HG03159 (cell line): ENCODE results near the gene TIPRL.
A peak's percentile ranks its signal among the peaks of the same experiment; 100 is the strongest.
"Not testable (repeated sequence)": the region's sequence is repeated elsewhere in the genome, so short reads cannot be mapped to it uniquely, and the experiment has no call there.

Source experiments
- ATAC-seq: cut with Tn5 transposase; IDR thresholded peaks from one replicate; pipeline ENCODE4 v1.9.1; 2021; ENCODE audit warnings: mild to moderate bottlenecking, moderate library complexity; ENCODE audit not compliant: unreplicated experiment

The TIPRL gene

DNA sequence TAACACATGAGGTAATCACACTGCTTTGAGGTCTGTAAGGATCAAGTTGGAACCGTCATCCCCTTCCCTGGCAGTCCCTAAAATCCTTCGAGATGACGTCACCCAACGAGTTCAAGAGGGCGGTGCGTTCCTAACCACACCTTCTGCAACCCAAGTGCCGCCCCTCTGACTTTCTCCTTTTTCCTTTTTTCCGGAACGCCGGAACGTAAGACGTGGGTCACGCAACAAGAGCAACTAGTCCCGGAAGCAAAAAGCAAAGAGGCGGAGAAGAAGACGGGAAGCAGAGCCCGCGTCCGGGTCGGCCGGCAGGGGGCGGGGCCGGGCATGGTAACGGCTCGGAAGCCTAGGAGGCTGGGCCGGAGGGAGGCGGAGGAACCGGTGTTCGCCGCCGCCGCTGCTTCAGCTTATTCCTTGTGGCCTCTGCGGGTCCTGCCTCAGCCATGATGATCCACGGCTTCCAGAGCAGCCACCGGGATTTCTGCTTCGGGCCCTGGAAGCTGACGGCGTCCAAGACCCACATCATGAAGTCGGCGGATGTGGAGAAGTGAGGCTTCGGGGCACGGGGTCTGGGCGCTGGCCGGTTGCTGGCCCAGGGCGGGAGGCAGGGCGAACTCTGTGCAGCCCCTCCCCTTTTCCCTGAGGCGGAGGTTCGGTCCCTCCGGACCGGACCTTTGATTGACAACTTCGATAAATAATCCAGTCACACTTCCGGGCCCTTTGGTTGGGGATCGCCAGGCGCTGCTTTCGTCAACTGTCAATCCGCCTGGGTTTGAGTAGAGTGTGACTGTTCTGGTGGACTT is at the start of gene TIPRL:
TSS of gene TIPRL (plus strand) at position 325 of the 800 bp plus-strand sequence. CDS start at position 441, 116 bp downstream.
- ATAC-seq = peak; percentile 89

DNA sequence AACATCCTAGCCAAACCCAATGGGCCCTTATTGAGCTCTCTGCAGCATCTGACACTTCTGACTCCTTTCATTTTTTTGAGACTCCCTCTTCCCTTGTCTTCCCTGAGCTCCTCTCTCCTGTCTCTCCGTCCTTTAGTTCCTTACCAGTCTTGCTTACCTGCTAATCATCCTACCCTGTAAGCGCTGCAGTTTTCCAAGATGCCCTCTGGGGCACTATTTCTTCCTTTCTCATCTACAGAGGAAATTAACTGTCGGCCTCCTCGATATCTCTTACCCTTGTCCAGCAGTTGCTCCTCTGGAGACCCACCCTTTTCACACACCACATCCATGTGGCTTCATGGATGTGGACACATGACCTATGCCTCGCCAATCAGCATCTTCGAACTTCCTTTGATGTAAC is 48.8 kb upstream of the TIPRL start:
- no peak for ATAC-seq

DNA sequence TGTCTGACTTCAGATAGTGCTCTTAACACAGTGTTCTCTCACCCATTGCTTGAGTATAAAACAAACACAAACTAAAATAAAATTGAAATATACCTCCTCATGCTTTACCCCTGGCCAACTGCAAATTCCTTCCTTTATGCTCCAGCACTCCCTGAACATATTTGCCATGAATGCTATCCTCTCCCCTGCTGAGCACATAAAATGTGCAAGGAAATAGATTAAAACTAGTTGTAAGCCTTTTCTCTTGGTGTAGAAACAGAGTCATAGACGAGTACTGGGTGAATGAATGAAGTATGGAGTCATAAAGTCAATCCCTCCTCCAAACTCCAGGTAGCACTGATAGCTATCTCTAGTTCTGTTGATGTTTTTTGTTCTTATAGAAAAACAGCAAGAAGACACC is 44.6 kb upstream of the TIPRL start:
- no peak for ATAC-seq

DNA sequence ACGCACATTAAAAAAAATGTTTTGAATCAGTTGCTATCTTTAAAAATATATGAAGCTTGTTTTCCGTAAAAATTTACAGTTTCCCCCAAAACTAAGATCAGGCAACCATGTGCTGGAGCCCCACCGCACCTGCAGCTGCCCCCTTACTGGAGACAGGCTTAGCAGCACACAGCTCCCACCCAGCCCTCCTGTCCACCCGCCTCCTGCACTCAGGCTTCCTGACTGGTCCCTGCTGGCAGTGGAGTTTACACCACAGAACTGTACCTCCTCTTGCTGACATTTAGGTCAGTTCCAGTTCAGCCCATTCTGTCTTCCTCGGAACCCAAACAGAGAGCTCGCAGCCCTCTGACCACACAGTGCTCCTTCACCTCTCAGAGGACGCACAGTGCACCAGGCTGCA is 44.1 kb upstream of the TIPRL start:
- no peak for ATAC-seq

DNA sequence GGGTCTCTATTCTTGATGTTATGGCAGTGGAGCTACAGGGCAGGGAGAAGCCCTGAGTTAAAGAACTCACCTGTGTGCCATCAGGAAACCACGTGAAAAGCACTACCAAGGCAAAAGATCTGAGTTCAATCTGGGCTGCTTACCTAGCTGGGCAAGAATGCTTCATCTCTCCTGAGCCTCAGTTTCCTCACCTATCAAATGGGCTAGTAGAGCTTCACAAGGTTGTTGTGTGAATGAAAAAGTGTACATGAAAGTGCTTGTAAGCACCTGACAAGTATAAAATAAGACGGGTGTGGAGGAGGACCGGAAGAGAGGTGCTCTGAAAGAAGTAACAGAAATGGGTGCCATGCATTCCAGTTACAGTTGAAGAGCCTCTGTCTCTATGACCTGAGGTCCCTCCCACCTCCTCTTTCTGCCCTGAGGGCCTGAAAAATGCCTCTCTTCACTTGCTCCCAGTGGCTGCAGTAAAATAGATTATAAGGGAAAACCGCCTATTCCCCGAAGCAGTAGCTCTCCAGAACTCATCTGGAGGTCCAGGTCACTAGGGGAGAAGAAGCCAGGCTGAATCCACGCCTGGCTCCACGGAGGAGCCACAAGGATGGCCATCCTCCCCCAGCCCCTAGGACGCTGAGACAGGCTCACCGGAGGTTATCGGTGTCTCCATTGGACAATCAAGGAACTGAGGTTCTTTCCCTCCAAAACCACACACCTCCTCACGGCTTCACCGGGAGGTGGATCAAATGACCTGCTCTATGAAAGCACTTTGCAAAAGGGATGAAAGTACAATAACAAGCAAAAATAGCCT is 43.4 kb upstream of the TIPRL start:
- no peak for ATAC-seq

DNA sequence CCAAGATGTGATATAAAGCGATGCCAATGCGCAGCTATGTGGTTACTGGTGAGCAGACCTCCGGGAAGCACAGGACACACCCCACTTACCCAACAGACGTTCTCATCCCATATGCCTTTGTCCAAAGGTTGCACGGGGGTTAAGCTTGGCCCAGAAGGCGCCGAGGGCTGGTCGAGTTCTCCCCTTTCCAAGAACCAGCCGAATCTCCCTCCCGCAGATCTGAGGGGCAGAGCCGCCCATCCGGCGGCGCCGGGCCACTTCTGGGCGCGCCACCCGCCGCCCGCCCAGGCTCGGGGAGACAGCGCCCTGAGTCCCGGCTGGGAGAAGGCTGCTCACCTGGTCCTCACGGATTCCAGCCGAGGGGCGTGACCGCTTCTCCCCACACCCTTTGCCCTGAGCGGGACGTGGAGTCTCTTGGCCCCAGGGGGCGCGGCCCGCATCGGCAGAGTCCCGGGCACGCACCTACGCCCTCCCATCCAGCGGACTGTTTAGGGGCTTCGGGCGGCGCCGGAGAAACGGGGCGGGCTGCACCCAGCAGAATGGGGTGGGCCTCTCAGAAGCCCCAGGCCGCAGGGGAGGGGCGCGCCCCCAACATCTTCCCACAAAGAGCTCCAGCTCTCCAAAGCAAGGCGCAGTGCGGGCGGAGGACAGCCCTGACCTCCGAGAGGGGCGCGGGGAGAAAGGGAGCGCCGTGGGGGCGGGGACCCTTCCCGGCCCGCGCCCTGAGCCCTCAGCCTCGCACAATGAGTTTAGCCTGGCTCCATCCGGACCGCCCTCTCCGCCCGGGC is 42.6 kb upstream of the TIPRL start:
- no peak for ATAC-seq

DNA sequence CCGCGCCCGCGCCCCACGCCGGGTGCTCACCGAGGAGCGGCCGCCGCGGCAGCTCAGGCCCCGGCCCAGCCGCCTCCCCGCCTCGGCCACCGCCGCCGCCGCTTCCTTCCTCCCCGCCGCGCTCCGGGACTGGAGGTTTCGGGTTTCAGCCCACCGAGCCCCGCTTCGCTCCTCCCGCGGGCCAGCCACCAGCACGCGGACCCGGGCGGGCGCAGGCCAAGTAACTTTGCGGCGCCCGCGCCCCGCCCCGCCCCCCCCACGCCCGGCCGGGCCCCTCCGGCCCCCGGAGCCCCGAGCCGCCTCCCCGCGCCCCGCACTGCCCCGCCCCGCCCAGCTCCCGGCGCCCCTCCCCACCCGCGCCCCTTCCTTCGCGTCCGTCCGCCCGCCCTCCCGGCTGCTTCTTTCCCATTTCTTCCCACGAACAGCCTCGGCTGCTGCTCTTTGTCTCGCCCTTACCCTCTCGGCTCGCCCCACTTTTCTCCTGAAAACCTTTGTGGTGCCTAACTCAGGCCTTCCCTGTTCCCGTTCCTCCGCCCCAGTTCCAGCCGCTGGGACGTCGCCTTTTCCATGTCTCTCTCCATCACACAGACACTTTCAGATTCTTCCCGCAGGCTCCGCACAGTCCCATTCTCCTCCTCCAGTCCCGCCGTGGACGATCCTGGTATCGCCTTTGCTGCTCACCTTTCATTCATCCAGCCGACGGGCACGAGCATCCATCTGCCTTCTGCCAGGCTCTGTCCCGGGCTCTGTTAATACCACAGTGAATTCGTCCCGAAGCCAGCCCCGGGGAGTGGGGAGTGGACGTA is 41.9 kb upstream of the TIPRL start, which contains the start of gene GPR161:
TSS of gene GPR161 (minus strand) at position 222 of the 806 bp plus-strand sequence. CDS start 32,080 bp downstream, outside the sequence.
- ATAC-seq = peak; percentile 51

DNA sequence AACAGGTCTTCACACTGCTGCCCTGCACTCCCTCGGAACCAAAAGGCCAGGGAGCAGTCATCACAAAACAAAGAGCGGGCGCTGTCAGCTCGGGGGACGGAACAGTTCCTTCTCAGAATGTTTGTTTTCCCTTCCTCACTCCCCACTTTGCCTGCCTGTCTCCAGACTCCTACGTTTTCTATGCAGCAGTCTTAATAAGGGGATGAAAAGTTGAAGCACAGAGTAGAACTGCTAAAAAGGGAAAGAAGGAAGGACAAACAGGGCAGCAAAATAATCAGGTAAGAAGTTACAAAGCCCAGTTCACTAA is 41.3 kb upstream of the TIPRL start:
- ATAC-seq = no peak

DNA sequence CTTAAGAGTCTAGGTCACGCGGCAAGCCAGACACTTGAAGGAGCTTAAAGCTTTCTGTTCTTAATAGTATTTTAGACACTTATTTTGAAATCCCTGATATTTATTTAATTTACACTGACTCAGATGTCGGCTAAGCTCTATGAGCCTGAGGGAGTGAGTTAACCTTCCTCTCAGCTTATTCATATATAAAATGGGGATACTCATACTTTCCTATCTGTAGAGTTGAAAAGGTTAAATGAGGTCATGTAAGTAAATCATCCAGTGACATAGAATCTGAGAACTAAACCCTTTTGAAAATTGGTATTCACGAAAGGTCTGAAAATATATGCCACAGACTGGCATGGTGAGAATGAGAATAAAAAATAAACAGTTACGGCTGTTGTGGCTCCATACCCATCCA is 40.6 kb upstream of the TIPRL start:
- ATAC-seq = no peak

DNA sequence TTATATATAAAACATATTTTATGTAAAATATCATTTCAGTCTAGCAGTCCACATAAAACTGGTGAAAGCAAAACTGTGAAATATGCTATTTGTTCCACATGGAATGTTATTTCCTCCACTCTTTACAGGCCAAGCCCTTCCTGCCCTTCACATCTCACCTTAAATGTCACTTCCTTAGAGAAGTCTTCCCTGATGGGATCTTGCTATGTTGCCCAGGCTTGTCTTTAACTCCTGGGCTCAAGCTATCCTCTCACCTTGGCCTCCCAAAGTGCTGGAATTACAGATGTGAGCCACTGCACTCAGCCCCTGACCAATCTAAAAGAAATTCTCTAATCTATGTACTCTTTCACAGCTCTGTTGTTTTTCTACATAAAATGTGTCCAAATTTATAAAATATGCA is 39.7 kb upstream of the TIPRL start:
- no peak for ATAC-seq

DNA sequence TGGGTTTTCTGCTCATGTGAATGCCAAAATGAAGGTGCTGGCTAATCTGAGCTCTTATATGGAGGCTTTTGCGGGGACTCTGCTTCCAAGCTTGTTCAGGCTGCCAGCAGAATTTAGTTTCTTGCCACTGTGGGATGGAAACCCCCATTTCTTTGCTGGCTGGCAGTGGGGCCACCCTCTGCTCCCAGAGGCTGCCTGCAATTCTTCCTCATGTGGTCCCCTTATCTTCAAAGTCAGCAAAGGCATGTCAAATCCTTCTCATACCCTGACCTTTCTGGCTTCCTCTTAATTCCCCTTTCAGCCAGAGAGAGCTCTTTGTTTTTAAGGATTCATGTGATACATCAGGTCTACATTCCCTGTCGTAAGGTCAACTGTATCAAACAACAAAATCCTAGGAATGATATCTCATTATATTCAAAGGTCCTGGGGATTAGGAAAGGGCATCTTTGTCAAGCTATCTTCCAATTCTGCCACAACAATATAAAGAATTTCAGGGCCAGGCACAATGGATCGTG is 36.8 kb upstream of the TIPRL start:
- ATAC-seq = no peak

DNA sequence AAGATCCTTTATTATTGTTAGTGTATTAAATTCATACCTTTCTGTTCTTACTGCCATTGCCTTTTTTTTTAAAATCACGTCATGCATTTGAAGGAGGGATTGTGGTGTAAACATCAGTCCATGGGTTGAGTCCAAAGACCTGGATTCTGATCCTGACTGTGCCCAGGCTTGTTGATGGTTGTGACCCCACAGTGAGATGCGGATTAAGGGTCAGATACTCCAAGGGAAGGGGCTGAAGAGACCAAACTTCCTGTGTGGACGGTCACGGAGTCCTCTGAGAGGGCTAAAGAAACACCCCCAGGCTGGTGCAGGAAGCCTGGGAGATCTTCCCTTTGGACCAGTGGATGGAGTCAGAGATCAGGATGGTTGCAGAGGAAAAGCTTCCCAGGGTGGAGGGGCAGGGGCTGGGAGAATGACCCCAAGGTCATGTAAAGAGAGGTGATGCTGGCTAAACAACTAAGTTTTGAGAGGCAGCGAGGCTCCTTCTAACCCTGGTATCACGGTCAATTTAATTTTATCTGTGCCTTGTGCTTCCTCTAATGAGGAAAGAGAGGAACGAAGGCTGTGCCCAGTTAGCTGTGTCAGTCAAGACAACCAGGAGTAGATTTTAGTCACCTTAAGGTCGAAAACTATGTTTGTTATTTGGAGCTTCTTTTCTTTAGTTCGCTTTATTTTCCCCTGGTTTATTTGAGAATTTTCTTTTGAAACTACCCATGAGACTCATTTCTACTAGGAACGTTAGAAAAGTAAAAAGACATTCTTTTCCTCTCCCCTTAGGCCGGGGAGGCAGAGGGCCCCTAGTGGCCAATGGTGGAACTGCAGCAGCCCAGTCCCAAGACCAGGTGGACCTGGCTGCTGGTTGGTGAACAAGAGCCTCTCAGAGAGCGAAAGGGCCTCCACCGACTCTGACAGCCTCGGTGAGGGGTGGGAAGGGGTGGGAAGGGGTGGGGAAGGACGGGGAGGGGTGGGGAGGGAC is 33.3 kb upstream of the TIPRL start:
- ATAC-seq = peak; percentile 94

DNA sequence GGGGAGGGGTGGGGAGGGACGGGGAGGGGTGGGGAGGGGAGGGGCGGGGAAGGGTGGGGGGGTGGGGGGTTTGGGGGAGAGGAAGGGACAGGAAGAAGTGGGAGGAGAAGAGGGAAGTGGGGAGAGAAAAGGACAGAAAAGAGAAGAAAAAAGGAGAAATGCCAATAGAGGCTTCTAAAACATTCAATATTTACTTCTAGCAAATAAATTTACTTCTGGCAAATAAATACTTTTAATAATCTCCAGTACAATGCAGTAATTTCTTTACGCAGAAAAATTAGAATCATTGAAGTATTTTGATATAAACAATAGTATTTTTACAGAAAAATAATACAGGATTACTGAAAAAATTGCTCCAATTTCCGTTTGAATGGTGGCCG is 32.6 kb upstream of the TIPRL start:
- ATAC-seq = no peak

DNA sequence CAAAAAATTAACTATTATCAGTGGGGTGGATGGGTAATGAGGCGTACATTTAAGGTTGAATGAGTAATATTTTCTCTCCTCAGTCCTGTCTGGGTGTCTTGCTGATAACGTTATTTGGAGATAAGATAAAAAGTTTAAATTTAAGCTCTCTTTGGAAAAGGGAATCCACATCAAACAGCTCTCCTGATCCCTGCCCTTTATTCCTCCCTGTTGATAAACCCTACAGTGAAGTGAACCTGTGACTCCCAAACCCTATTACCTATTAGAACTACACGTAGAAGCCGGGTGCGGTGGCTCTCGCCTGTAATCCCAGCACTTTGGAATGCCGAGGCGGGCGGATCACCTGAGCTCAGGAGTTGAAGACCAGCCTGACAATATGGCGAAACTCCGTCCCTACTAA is 32.1 kb upstream of the TIPRL start:
- ATAC-seq = no peak

DNA sequence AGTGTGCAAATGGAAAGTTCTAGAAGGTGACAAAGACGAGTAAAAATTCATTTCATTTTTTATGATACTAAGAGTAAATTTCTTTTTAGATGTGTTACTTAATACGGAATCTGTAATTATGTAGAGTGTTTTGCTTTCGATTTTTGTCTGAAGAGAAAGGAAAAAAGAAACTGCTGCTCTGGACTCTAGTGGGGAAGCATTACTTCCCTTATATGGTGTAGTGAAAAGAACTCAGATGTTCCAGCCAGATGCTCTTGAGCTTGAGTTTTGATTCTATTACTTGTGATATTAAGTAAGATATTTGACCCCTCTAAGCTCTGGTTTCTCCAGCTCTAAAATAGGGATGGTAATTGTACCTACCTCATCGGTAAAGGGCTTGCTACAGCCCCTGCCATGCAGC is 29.8 kb upstream of the TIPRL start:
- peak; percentile 71 for ATAC-seq

DNA sequence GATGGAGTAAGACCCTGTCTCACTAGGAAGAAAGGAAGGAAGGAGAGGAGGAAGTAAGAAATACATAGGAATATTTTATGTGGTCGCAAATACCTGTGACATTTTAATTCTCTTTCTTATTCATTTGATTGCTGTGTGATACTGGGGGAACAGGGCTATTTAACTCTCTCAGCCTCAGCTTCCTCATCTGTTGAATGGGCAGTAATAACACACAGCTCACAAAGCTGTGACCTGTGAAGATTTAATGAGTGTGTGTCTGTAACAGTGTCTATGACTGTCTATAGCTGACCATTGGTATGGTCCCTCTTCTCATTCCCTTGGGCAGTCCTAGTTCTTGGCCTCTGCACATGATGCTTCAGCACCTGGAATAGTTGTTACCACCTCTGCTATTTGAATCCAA is 28.5 kb upstream of the TIPRL start:
- no peak for ATAC-seq

DNA sequence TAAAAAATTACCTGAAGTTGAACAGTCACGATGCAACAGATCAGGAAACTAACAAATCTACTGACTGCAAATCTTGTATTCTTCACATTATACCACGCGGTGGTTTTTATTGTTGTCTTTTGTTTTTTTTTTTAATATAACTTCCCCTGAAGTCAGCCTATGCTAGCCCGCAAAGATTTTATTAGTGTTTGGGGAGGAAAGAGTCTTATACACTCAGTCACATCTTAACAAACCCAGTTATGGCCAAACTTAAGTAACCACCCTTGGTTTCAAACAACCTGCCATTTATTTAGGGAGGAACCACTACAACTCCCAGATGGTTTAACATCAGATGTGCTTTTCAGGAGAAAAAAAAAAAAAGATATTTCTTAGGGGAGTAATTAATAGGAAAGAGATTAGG is 26.8 kb upstream of the TIPRL start:
- ATAC-seq = no peak

DNA sequence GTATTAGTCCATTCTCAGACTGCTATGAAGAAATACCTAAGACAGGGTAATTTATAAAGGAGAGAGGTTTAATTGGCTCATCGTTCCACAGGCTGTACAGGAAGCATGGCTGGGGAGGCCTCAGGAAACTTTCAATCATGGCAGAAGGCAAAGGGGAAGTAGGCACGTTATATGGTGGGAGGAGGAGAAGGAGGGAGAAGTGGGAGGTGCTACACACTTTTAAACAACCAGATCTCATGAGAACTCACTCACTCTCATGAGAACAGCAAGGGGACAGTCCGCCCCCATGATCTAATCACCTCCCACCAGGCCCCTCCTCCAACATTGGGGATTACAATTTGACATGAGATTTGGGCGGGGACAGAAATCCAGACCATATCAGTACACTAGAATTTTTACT is 24.1 kb upstream of the TIPRL start:
- not testable (repeated sequence) for ATAC-seq

DNA sequence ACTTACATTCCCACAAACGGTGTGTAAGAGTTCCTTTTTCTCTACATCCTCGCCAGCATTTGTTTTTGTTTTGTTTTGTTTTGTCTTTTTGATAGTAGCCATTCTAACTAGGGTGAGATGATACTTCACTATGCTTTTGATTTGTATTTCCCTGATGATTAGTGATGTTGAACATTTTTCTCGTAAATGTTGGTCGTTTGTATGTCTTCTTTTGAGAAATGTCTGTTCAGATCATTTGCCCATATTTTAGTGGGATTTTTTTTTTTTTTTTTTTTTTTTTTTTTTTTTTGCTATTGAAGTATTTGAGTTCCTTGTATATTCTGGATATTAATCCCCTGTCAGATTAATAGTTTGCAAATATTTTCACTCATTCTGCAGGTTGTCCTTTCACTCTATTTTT is 22.9 kb upstream of the TIPRL start:
- no peak for ATAC-seq
